BLaER1 treated with 17β-estradiol and CSF1 and Interleukin-3, amounts not matched to agents 10 nM and 100 nM (cell line): Measurements from ENCODE around the gene SMC3.
A peak's percentile ranks its signal among the peaks of the same experiment; 100 is the strongest.

Experiments used
- H3K27ac ChIP-seq, 11 experiments: shearing (Covaris generic); formaldehyde crosslinking; 2 replicates each; pipeline ENCODE4 v1.8.1; 2022
- H3K27me3 ChIP-seq, 11 experiments: shearing (Covaris generic); formaldehyde crosslinking; 2 replicates each; pipeline ENCODE4 v1.8.1; 2022
- H3K36me3 ChIP-seq, 11 experiments: shearing (Covaris generic); formaldehyde crosslinking; 2 replicates each; pipeline ENCODE4 v1.8.1; 2022
- H3K4me1 ChIP-seq, 10 experiments: shearing (Covaris generic); formaldehyde crosslinking; 2 replicates each; pipeline ENCODE4 v1.8.1; 2022
- H3K4me2 ChIP-seq, 11 experiments: shearing (Covaris generic); formaldehyde crosslinking; 2 replicates each; pipeline ENCODE4 v1.8.1; 2022
- H3K4me3 ChIP-seq, 10 experiments: shearing (Covaris generic); formaldehyde crosslinking; 2 replicates each; pipeline ENCODE4 v1.8.1; 2022
- H3K9ac ChIP-seq, 11 experiments: shearing (Covaris generic); formaldehyde crosslinking; 2 replicates each; pipeline ENCODE4 v1.8.1; 2022
- H3K9me3 ChIP-seq, 11 experiments: shearing (Covaris generic); formaldehyde crosslinking; replicated peaks in 1 of 11; 2 replicates each; pipeline ENCODE4 v1.8.1; 2022
- H4K20me1 ChIP-seq, 11 experiments: shearing (Covaris generic); formaldehyde crosslinking; 2 replicates each; pipeline ENCODE4 v1.8.1; 2022
- Cebpa-rat ChIP-seq, 11 experiments: shearing (Covaris generic); IDR thresholded peaks; 2 replicates each; pipeline ENCODE4 v1.8.1; 2022

Gene SMC3

DNA sequence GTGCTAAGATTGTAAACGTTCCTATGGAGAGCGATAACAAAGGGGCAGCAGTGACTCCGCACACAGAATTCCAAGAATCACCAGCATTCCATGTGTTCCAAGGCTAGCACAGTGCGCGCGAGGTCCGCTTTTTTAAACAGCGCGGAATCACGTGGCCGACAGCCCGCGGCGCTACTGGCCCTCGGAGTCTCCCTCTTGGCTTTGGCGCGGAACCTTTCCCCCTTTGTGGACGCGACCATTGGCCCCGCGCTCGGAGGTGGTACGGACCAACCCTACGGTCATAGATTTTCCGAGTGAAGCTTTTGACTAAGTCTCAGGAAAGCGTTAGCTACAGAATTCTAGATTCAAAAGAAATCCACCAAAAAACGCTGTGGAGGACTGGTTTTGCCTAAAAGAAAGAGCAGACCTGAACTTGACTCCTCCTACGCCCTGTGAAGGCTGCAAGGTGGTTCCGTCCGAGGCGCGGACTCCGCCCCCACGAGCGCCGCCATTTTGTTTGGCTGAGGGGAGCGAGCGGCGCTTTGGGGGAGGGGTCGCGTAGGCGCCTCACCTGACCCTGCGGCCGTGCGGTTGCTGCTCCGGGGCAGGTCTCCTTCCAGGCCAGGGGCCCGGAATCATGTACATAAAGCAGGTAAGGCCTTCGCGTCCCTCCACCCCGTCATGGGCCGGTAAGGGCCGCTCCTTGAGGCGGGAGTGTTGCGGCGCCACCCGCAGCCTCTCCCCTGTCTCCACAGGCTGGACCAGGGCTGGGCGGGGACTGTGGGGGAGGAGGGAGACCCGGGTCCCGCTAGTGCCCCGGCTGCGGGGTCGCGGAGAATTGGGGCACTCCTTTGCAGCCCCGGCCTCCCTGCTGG lies at the start of gene SMC3:
Gene SMC3 (plus strand): TSS at position 495 of the 854 bp plus-strand sequence. CDS start 122 bp downstream, at position 617.
- peak within 1 kb of the TSS; percentile 87 to 100 (median 97) for H3K4me3 ChIP-seq
- peak within 1 kb of the TSS; percentile 90 to 98 (median 95) for H3K27ac ChIP-seq
- H3K27me3 ChIP-seq, result no peaks in the 10 kb centered on the region
- peaks cover 5 to 33% (median 23%) of the 10 kb centered on the region in 11 experiments; a peak in 20 of 22 replicates for H4K20me1 ChIP-seq
- peaks cover 10 to 28% (median 18%) of the 10 kb centered on the region in 11 experiments; a peak in 17 of 22 replicates for H3K36me3 ChIP-seq
- peak within 1 kb of the TSS; percentile 72 to 90 (median 85) for H3K4me2 ChIP-seq
- peak within 1 kb of the TSS; percentile 87 to 98 (median 92) for H3K9ac ChIP-seq
- peaks cover 28 to 59% (median 44%) of the 10 kb centered on the region in 10 experiments for H3K4me1 ChIP-seq
- no peaks in the 10 kb centered on the region for H3K9me3 ChIP-seq
- TF ChIP-seq Cebpa-rat (IDR thresholded peaks at IDR 0.05), result no peak

DNA sequence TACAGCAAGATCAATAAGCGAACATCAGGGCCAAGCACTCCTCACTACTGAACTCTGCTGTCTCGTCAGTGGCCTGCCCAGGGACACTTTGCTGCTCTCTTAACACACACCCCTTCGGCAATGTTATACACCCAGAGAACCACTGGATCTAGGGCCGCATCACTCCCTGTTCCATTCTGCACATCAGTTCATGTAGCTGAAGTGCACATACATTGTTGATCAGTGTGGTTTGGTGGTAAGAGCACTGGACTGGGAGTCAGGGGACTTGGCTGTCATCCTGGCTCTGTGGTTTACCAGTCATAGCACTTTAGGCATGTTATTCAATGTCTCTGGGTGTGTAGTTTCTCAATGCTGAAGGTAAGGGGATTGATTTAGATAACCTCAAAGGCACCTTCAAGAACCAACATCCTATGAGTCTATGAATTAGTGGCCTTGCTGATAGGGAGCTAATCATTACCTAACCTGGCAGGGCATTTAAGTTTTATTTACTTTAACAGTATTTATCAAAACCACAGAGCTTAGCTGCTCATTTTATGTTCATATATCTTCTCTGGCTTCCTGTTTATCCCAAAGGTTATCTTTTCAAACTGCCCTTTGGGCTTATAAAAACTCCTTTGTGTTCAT lies 45.0 kb upstream of the SMC3 start:
- TF ChIP-seq Cebpa-rat (IDR thresholded peaks at IDR 0.05), result no peak
- no peak overlapping the region for H3K4me3 ChIP-seq
- 0 out of 22 replicates have a peak, but pooled peaks cover 0 to 3% (median 0%) of the 10 kb centered on the region in 11 experiments for H3K36me3 ChIP-seq

DNA sequence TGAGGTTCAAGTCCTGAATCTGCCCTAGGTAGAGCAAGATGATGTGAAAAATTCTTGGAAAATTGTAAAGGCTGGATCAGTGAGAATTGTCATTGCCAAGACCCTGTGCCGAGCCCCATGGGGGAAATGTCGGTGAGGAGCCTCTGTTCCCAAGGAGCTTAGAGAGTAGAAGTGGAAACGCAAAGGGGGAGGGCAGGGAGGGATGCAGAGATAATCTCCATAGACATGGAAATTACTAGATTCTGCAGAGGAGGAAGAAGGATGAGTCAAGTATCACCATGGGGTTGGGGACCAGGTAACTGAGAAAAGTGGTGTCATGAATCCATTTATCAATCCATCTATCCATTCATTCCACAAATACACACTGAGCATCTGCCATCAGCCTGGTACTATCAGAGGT lies 43.8 kb upstream of the SMC3 start:
- no peaks in the 10 kb centered on the region for H3K27me3 ChIP-seq
- H3K36me3 ChIP-seq, result 0 out of 22 replicates have a peak, but pooled peaks cover 0 to 3% (median 0%) of the 10 kb centered on the region in 11 experiments
- H3K4me3 ChIP-seq, result no peak overlapping the region
- H3K4me2 ChIP-seq, result peak overlapping the region in 1 of 11 experiments; percentile 80; a peak in 1 of 22 replicates
- H3K9me3 ChIP-seq, result no peaks in the 10 kb centered on the region
- no peak overlapping the region for H3K27ac ChIP-seq
- peaks cover 12 to 47% (median 26%) of the 10 kb centered on the region in 10 experiments for H3K4me1 ChIP-seq
- no peaks in the 10 kb centered on the region for H4K20me1 ChIP-seq
- no peak for TF ChIP-seq Cebpa-rat (IDR thresholded peaks at IDR 0.05)
- H3K9ac ChIP-seq, result no peak overlapping the region

More for the DNA sequence above, 45.0 kb upstream of the SMC3 start:
- H3K9ac ChIP-seq, result no peak overlapping the region
- no peak overlapping the region for H3K27ac ChIP-seq
- H3K4me2 ChIP-seq, result no peak overlapping the region
- no peaks in the 10 kb centered on the region for H3K9me3 ChIP-seq
- H4K20me1 ChIP-seq, result no peaks in the 10 kb centered on the region
- H3K27me3 ChIP-seq, result no peaks in the 10 kb centered on the region
- H3K4me1 ChIP-seq, result peaks cover 0 to 34% (median 14%) of the 10 kb centered on the region in 10 experiments; a peak in 15 of 20 replicates

DNA sequence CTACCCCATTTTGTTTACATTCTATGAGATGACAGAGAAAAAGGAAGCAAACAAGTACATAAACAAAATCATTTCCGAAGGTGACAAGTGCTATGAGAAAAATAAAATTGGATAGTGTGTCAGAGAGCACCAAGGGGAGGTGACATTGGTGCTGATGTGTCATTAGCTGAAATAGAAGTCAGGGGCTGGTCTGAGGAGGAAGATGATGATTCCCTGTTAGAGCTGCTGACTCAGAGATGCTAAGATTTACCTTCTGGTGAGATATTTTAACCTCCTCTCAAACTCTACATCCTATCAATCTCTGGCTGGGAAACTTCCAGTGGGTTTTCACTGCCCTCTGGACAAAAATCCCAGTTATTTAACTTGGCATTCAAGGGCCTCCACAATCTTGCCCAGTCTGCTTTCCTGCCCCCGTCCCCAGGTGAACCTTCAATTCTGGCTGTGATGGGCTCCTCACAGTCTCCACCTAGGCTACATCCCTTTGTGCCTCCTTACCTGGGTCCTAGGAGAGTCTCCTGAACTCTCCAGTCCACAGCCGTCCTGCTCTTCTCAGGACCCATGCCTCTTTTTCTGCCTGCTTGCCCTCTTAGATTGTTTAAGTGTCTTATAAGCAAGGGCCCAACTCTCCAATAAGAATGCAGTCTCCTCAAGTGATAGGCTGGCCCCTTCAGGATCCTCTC lies 43.2 kb upstream of the SMC3 start:
- H3K4me1 ChIP-seq, result peaks cover 18 to 53% (median 32%) of the 10 kb centered on the region in 10 experiments
- no peaks in the 10 kb centered on the region for H3K9me3 ChIP-seq

DNA sequence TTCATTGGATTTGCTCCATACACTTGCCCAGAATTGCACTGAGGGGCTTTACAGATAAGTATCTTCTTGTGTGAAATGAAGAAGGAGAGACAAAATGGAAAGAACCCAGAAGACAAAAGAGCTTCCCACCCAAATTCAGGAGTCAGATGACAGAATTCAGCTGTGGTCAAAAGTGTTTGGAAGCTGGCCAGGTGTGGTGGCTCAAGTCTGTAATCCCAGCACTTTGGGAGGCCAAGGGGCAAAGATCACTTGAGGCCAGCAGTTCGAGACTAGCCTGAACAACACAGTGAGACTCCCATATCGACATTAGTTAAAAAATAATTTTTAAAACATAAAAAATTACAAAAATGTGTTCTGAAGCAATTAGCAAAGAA lies 42.6 kb upstream of the SMC3 start:
- H3K4me1 ChIP-seq, result peaks cover 23 to 58% (median 37%) of the 10 kb centered on the region in 10 experiments
- TF ChIP-seq Cebpa-rat (IDR thresholded peaks at IDR 0.05), result no peak
- H3K27ac ChIP-seq, result no peak overlapping the region
- no peak overlapping the region for H3K4me3 ChIP-seq
- no peaks in the 10 kb centered on the region for H3K9me3 ChIP-seq
- peak overlapping the region in 4 of 11 experiments; percentile 72 to 81 (median 80); a peak in 8 of 22 replicates for H3K4me2 ChIP-seq
- H4K20me1 ChIP-seq, result no peaks in the 10 kb centered on the region
- H3K9ac ChIP-seq, result no peak overlapping the region
- H3K36me3 ChIP-seq, result 0 out of 22 replicates have a peak, but pooled peaks cover 0 to 3% (median 0%) of the 10 kb centered on the region in 11 experiments
- H3K27me3 ChIP-seq, result peaks cover 0 to 3% (median 0%) of the 10 kb centered on the region in 11 experiments; a peak in 1 of 22 replicates

More for the DNA sequence above, 43.2 kb upstream of the SMC3 start:
- no peak for TF ChIP-seq Cebpa-rat (IDR thresholded peaks at IDR 0.05)
- no peak overlapping the region for H3K9ac ChIP-seq
- no peaks in the 10 kb centered on the region for H3K27me3 ChIP-seq
- peak overlapping the region in 3 of 11 experiments; percentile 79 to 81 (median 80); a peak in 4 of 22 replicates for H3K4me2 ChIP-seq
- H3K4me3 ChIP-seq, result no peak overlapping the region
- H3K27ac ChIP-seq, result no peak overlapping the region
- H3K36me3 ChIP-seq, result 0 out of 22 replicates have a peak, but pooled peaks cover 0 to 3% (median 0%) of the 10 kb centered on the region in 11 experiments
- H4K20me1 ChIP-seq, result no peaks in the 10 kb centered on the region

DNA sequence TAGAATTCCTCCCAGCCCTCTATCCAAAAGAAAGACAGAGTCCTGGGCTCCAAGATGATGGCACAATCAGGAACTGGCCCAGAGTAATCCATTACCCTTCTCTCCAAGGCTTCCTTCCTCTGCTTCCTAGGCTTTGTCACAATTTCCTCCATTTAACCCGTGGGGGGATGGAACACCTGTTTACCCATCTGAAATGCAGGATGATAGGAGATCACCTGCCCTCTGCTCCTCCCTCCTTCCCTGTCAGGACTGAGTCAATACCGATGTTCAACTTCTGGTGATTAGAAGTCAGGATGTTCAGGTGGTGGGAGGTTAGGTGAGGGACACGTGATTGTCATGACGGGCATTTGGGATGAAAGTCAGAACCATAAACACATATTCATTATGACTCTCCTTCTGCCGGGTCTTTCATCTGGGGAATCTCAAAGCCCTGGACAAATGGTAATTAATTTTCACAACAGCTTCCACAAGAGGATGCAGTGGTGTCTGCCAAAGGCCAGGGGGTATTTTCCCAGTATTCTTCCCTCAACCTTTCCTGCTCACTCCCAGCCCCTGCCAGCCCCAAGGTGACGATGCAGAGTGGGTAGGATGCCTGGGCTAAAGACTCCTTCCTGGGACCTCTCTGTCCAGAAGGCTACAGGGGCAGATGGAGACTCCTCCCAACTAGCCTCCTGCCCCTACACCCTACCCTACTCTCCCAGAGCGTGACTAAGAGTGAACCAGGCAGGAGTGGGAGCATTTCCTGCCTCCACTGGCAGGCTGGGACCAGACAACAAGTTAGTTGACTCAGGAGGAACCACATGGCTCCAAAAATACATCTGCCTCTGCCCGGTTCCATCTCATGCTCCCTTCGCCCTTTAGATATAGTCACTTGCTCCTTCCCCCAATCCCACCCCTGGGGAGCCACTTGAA lies 41.9 kb upstream of the SMC3 start:
- no peak overlapping the region for H3K9ac ChIP-seq
- peak overlapping the region in 2 of 11 experiments; percentile 1 to 7; a peak in 1 of 22 replicates for H3K27ac ChIP-seq
- H3K36me3 ChIP-seq, result 0 out of 22 replicates have a peak, but pooled peaks cover 0 to 3% (median 0%) of the 10 kb centered on the region in 11 experiments
- H3K4me1 ChIP-seq, result peaks cover 28 to 64% (median 43%) of the 10 kb centered on the region in 10 experiments
- H3K4me3 ChIP-seq, result no peak overlapping the region
- no peaks in the 10 kb centered on the region for H4K20me1 ChIP-seq
- H3K4me2 ChIP-seq, result peak overlapping the region; percentile 19 to 81 (median 44); a peak in 17 of 22 replicates
- peaks cover 3 to 7% (median 5%) of the 10 kb centered on the region in 11 experiments; a peak in 14 of 22 replicates for H3K27me3 ChIP-seq
- TF ChIP-seq Cebpa-rat (IDR thresholded peaks at IDR 0.05), result no peak
- H3K9me3 ChIP-seq, result no peaks in the 10 kb centered on the region

DNA sequence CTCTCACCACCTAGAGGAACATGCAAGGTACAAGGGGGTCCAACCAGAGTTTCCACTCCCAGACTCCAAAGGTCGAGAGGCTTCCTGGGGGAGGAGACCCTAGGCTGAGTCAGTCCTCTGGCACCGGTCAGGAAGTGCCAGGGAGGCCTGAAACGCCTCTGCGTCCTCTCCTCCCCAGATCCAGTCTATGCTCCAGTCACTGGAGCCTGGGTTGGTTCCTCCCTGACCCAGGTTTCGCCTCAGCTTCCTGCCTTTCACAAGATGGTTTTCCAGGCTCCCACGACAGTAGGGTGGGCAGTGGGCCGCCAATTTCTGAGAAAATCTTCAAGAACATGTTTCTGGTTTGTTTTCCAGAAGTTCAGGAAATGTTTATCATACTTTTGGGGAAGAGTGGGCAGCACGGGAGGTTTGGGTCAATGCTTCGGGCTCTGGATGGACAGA lies 39.7 kb upstream of the SMC3 start:
- Histone ChIP-seq H3K9me3 (no peaks in the 10 kb centered on the region), H3K36me3 (no peaks in the 10 kb centered on the region), H3K4me2 (peak overlapping the region; percentile 48 to 74 (median 63)), H3K4me1 (peaks cover 40 to 82% (median 57%) of the 10 kb centered on the region in 10 experiments), H3K27ac (peak overlapping the region in 1 of 11 experiments; percentile 5; a peak in 2 of 22 replicates), H3K27me3 (peaks cover 4 to 10% (median 8%) of the 10 kb centered on the region in 11 experiments; a peak in 14 of 22 replicates), H3K4me3 (no peak overlapping the region), H4K20me1 (no peaks in the 10 kb centered on the region), H3K9ac (no peak overlapping the region; a peak in 1 of 22 replicates)
- TF ChIP-seq Cebpa-rat (IDR thresholded peaks at IDR 0.05), result no peak
